ENCODE data around the gene ZNF629.

- no peak for TF ChIP-seq GATA2 (IDR thresholded peaks at IDR 0.05; ENCODE audit: low read depth, low read length)
- TF ChIP-seq GATA3 (IDR thresholded peaks at IDR 0.05; ENCODE audit: low read depth, low read length), result no peak
Observed at GRCh38 chr16:30775392-30776188, 11.4 kb downstream of the ZNF629 start.
